CD4-positive, alpha-beta T cell treated with Interleukin-15 for 4 hours (primary cell): ENCODE data around the gene WDFY4.

ENCODE experiments used
- DNase-seq: peaks from one replicate; pipeline ENCODE4 v3.0.0-alpha.2; 2020; ENCODE audit warnings: low spot score

WDFY4 gene

GRCh38 chr10:48691812-48692528 is 7.3 kb downstream of the WDFY4 start:
- no peak for DNase-seq

DNA sequence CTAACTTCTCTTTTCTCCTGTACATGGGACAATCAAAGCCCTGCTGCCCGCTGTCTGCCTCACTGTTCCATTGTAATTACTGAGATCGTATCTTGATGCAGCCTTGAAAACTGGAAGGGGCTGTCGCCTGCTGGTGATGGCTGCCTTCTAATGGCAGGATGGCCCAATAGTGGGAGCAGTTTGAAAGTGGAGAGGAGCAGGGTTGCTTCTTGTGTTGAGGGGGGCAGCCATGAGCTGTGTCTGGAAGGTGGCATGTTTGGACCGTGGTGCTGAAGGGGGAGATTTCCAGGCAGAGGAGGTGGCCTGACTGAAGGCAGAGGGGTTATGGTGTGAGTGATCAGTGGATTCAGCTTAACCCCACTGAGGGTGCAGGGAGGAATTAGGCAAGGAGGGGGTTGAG is 8.1 kb downstream of the WDFY4 start:
- no peak for DNase-seq

DNA sequence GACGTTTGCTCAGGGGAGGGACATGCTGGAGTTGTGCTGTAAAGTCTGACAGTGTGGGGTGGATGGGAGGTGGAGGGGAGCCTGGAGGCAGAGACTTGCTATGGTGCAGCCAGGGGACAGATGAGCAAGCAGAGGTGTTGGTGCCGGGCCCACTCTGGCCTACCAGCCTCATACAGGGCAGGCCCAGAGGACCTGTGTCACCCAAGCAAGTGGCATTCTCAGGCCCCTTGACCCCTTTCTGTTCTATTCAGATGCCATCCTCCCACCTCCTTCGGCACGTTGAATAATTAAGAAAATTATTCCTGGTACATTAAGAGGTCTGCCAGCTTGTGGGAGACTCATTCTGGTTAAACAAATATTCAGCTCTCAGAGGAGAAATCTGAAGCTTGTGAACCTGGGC is 8.5 kb downstream of the WDFY4 start:
- no peak for DNase-seq

DNA sequence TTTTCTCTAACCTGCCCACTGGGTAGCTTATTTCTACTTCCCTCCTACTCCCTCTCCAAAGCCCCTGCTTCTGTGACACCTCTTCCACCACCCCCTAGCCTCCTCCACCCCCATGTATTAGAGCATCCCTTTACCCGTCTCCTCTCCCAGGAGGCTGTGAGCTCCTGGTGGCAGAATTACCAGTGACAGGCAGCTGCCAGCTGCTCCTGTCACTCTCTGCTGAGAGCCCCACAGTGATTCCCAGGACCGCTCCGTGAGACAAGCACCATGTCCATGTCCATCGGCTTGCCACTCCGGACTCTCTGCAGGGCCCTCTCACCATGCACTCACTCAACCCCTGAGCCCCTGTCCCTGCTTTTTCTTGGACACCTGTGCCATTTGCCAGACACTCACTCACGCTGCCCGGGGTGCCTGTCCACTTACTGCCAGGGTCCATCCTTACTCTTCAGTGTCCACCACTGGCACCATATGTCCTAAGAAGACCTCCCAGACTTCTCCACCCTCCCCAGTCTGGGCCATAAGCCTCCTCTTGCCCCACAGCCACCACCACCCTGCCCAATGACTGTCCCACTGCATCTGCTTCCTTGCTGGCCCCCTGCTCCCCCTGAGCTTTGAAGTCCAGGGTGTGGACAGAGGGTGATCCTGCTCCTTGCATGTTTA is 9.8 kb downstream of the WDFY4 start:
- no peak for DNase-seq

GRCh38 chr10:48695636-48696534 is 11.2 kb downstream of the WDFY4 start:
- DNase-seq, result no peak

DNA sequence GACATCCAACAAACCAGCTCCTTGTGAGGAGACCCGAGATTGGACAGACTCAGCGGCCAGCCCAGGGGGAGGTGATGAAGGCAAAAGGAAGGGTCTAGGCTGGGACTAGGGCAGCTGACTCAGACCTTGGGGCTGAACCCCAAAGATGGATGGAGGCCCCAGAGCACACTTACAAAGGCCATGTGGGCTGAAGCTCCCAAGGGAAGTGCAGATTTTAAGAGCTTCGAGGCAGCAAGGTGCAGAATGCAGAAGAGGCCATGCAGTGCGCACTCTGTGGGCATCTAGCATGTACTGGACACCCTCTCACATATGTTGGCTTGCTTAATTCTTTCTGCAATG is 11.8 kb downstream of the WDFY4 start:
- no peak for DNase-seq

DNA sequence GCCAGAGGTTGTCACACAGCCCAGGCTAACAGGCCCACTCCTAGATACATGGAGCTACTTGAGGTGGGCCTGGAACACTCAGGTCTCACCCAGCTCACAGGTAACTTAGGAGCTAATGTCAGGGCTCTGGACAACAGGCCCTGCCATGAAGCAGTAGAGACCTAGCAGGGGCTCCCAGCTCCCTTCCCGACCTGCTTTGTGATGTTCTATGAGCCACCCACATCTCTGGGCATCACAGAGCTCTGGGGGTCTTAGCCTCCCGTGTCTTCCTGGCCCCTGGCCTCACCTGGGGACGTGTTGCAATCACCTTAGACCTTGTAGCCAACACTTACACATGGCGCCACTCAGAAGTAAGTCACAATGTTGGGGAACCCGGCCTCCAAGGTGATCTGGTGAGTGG is 12.4 kb downstream of the WDFY4 start:
- no peak for DNase-seq

DNA sequence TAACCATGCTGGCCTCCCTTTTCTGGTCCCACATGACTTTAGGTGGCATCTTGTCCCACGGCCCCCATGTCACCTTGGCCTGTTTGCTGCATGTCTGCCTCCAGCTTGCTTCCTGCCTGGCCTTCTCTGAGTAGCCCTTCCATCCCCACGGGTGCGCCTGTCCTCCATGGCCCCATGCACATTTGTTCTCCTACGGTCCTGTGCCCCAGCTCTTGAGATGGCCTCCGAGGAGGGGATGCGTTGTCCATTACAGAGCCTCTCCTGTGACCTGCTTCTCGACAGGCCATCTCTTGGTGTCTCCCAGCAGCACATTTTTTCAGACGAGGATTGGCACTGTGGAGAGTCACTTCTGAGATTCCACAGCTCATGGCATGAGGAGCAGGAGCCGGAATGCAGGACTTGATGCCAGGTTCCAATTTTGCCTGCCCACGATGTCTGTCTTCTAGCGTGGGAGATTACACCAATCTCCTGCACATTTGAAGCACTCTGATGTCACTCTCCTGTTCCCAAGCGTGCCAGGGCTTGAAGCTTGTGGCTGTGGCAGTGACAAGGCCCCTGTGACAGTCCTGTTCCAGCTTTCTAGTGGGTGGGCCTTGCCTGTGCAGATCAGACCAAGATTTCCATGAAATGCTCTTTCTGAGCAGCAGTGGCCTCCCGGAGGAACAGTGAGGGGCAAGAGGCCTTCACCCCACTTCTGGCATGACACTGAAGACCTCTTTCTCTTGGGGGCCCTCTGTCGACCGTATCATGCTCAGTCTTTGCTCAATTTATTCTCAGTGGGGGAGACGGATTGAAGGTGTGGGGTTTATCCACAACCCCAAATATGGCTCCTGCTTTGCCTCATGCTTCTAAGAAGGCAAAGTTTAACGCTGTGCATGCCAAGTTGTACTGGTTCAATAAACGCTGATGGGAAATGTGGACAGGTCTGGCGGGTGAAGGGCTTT is 13.4 kb downstream of the WDFY4 start:
- no peak for DNase-seq

DNA sequence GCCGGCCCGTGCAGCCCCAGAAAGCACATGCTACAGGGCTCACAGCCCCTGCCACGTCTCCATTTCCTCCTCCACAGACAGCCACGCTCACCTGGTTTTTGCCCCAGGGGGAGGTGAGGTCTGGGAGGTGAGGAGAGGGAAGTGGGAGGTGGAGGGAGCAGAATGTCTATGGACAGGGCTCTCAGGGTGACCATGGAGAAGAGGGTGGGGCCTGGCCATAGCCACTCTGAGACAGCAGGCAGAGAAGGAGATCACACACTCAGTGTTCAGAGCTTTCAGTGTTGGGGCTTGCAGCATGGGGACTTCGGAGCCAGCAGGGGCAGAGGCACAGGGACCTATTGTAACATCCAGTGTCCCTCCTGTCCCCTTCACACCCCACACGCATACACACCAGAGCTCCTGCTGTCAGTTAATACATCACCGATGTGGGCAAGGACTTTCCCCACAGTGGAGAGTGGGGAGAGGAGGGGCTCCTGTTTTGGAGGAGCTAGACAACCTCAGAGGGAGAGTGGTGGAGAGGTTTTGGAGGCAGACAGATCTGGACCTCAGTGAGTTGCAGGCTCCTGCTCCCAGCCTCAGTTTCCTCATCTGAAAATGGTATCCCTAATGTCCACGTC is 14.4 kb downstream of the WDFY4 start:
- DNase-seq, result no peak

DNA sequence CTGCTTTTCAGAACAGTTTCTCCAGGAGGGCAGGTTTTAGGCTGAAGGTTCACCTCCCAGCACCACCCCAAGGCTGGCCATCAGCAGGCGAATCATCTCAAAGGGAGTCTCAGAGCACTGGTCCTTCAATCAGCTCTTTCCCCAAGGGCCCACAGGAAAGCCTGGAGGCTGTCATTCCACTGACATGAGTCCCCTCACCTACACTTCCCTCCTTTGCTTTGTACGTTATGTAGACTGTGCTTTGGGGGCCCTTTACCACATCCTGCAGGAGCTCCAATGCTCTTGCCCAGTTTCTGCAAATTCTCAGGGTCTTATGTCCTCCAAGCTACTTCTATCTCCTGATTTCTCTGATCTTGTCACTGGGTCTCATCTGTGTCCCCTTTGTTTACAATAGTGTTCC is 15.4 kb downstream of the WDFY4 start:
- no peak for DNase-seq

- DNase-seq, result no peak
Observed at GRCh38 chr10:48700493-48700892, 15.8 kb downstream of the WDFY4 start.

GRCh38 chr10:48701139-48701901 is 16.6 kb downstream of the WDFY4 start:
- no peak for DNase-seq

- DNase-seq, result no peak
Observed at GRCh38 chr10:48701941-48702340, 17.3 kb downstream of the WDFY4 start.

DNA sequence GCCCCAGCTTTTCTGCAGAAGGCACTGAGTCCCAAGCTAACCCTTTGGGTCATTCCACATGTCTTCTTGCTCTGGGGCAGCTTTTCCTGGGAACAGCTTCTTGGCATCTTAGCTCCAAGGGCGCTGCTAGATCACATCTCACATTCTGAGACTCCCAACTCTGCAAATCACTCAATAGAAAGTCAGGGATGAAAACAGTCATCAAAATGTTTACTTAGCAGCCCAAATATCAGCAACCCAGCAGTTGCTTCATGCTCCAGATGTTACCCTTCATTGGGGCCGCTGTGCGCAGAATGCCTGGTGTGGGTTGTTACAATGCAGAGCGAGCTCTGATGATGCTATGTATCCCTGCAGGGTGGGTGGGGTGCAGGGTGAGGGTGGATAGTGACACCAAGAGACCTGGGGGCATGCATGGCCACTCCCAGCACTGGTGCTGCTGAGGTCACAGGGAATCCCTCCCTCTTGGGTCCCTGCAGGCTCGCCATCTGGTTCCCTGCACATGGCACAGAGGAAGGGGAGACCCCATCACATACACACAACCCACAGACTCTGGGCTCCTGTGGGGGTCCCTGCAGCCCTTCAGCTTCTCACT is 19.0 kb downstream of the WDFY4 start:
- no peak for DNase-seq

DNA sequence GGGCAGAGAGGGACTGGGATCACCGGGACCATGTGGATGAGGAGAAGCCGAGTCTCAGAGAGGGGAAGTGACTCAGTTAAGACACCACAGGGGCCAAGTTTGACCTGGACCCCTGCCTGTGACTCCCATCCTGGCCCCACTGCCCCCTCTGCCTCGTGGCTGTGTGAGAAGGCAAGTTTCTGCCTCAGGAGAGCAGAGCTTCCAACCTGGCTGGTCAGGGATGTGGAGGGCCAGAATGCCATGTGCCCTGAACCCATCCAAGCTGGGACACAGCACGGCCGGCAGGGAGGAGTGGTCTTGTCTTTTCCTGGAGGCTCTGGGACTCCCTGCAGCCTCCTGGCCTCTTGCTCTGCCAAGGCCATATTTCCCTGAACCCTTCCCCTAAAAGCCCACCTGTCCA is 19.5 kb downstream of the WDFY4 start:
- no peak for DNase-seq

DNA sequence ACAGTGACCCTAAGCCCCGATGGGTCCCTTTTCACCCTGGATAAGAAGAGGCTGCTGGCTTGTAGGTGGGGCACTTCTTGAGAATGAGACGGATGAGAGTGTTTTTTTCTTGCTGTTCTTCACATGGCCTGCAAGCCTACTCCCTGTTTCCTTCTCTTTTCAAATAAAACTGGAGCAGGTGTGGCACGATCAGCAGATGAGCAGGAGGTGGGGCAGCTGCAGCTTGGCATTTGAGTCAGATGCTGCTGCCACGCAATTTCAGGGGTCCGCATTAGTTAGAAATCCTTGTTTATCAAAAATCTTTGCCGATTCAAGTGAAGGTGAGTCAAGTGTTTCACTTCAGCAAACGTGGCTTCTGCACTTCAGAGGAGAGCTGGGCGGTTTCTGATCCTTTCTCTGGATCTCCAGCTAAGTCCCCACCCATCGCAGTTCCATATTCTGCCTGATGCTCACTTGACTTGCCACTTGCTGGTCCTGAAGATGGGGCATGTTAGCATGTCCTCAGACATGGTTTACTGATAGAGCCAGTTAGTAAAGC is 20.8 kb downstream of the WDFY4 start:
- no peak for DNase-seq

DNA sequence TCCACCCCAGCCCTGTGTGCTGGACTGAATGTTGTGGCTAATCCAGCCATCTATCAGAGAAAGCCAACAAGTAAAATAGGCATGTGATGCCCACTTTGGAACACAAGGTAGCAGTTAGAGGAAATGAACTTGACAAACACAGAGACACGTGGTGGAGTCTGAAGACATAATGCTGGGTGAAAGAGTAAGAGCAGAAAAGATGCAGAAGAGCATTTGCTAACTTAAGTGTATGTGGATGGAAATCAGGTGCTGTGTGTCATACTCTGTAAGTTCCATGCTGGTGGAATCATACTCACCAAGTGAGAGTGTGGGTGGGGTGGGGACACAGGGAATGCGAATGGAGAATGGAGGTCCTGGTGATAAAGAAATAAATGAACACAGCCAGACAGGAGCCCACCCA is 22.8 kb downstream of the WDFY4 start:
- no peak for DNase-seq

- no peak for DNase-seq
Observed at GRCh38 chr10:48708144-48708543, 23.5 kb downstream of the WDFY4 start.

DNA sequence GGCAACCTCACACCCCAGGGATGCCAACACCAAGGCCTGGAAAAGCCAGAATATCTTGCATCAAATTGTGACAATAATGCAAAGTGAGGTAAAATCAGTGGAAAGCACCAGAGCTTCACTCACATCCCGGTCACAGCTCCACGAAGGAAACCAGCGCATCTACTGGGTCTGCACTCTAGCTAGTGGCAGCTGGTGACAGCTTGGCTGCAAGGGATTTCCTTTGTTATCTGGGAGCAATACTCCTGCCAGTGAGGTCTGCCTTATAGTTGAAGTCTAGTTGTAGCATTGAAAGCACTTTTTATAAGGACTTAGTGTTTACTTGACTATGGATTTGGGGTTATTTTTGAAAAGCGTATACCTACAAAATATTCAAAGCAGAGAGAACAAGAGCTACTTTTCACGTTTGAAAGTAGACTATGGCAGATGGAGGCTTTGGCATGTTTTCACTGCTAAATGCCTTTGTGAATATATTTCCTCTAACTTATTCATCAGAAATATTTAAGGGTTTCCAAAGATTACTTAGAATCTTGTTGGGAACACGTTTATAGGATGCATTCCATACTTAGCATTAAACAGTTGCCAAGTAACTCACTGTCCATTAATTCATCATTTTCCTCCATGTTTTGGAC is 26.1 kb downstream of the WDFY4 start:
- no peak for DNase-seq

DNA sequence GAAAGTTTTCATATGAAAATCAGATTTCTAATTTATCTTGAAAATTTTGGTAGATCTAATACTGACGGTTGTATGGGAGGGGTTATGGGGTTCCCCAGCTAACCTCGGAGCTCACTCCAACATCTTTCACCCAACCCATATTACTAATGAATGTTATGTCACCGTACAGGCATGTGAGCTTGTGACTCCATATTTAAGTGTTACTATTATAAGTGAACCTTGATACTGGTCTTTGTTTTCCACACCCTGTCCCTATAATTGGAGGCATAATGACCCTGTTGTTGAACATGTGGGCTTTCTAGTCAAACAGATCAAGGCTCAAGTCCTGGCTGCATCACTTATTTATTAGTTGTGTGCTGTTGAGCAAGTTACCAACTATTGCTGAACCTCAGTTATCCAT is 27.2 kb downstream of the WDFY4 start:
- DNase-seq, result no peak
